OCI-LY7 (cell line): Measurements from ENCODE around the gene SRBD1. TPM values are rescaled to one million over a fixed set of nuclear protein-coding genes. Genes with fewer than 3 reads are reported as not detected.

Experiments
- BruUV-seq: library from RNA; stranded (reverse); fragments of 400-500 nt; replicated peaks from 2 replicates; lab custom pipeline; 2021; lab: Mats Ljungman, UMichigan
- CTCF ChIA-PET: fragments of 300-600 bp; sonication (Branson Sonifier 250); formaldehyde crosslinking; loops from one replicate; lab custom pipeline; 2022; ENCODE audit warnings: antibody characterized with exemption; ENCODE audit not compliant: unreplicated experiment; lab: Charles Lee
- POLR2A ChIA-PET: fragments of 300-600 bp; sonication (Branson Sonifier 250); formaldehyde crosslinking; loops from one replicate; lab custom pipeline; 2022; ENCODE audit warnings: antibody characterized with exemption; lab: Charles Lee
- DNase-seq: peaks from one replicate; pipeline ENCODE4 v3.0.0-alpha.2; 2015; ENCODE audit warnings: low spot score
- H2AFZ ChIP-seq: fragments of 200-600 bp; sonication (generic), shearing (Covaris generic); 2 replicates; pipeline ENCODE4 v1.6.1; 2014; ENCODE audit warnings: mild to moderate bottlenecking, antibody characterized with exemption, low read length, moderate library complexity
- H3K27ac ChIP-seq: fragments of 200-600 bp; sonication (generic); 2 replicates; pipeline ENCODE4 v1.5.1; 2014; ENCODE audit warnings: mixed run types, low read depth, mild to moderate bottlenecking, moderate library complexity, low read length, inconsistent platforms; ENCODE audit not compliant: poor library complexity, severe bottlenecking
- H3K36me3 ChIP-seq: fragments of 200-600 bp; sonication (generic); 2 replicates; pipeline ENCODE4 v1.6.1; 2014; ENCODE audit warnings: mild to moderate bottlenecking, antibody characterized with exemption, low read length, moderate library complexity, mixed read lengths; ENCODE audit not compliant: insufficient read depth
- H3K4me1 ChIP-seq: fragments of 200-600 bp; sonication (generic); 2 replicates; pipeline ENCODE4 v1.5.1; 2014; ENCODE audit warnings: mild to moderate bottlenecking, low read length; ENCODE audit not compliant: insufficient read depth, poor library complexity, severe bottlenecking
- H3K4me2 ChIP-seq: fragments of 200-600 bp; sonication (generic); 2 replicates; pipeline ENCODE4 v1.6.1; 2014; ENCODE audit warnings: mild to moderate bottlenecking, low read length
- H3K4me3 ChIP-seq: fragments of 200-600 bp; sonication (generic); 2 replicates; pipeline ENCODE4 v1.5.1; 2014; ENCODE audit warnings: mild to moderate bottlenecking, low read depth, low read length; ENCODE audit not compliant: poor library complexity, severe bottlenecking
- H3K79me2 ChIP-seq: fragments of 200-600 bp; sonication (generic); 2 replicates; pipeline ENCODE4 v1.6.1; 2016; ENCODE audit warnings: low read depth, mild to moderate bottlenecking, low read length, moderate library complexity, mixed read lengths; ENCODE audit not compliant: insufficient read depth
- H3K9me2 ChIP-seq: fragments of 200-600 bp; sonication (generic); 2 replicates; pipeline ENCODE4 v1.6.1; 2016; ENCODE audit warnings: mild to moderate bottlenecking, low read length, mixed read lengths; ENCODE audit not compliant: insufficient read depth
- H3K9me3 ChIP-seq: fragments of 200-600 bp; sonication (generic); 2 replicates; pipeline ENCODE4 v1.6.1; 2014; ENCODE audit warnings: mild to moderate bottlenecking, mixed run types, low read length, mixed read lengths
- H4K20me1 ChIP-seq: fragments of 200-600 bp; sonication (generic); 2 replicates; pipeline ENCODE4 v1.6.1; 2014; ENCODE audit warnings: mild to moderate bottlenecking, antibody characterized with exemption, low read length, moderate library complexity, mixed read lengths; ENCODE audit not compliant: insufficient read depth
- EZH2phosphoT487 ChIP-seq: fragments of 200-600 bp; sonication (generic); IDR thresholded peaks from 2 replicates; pipeline ENCODE4 v1.6.1; 2018; ENCODE audit warnings: low read depth, borderline replicate concordance, mild to moderate bottlenecking, mixed run types, antibody characterized with exemption, low read length, moderate library complexity, mixed read lengths
- intact Hi-C: fragments of 100-400 bp; cut with micrococcal nuclease; formaldehyde crosslinking; loops from one replicate; pipeline ENCODE4 v1.10.0; 2022; ENCODE audit not compliant: unreplicated experiment
- total RNA-seq, 2 experiments: library from RNA; depleted of rRNA in 1 of 2; stranded (reverse); fragments of >200 nt in 1 of 2; shearing (Covaris generic) in 1 of 2; gene quantifications; 2 replicates each; pipeline ENCODE4 v1.2.3, GENCODE V29; 2014 to 2022
- TF ChIP-seq, protein P1 (sequence below): fragments of 200-600 bp; sonication (generic); conservative IDR thresholded peaks from 2 replicates; pipeline ENCODE4 v1.5.1; 2014; ENCODE audit warnings: mild to moderate bottlenecking, antibody characterized with exemption, low read length, moderate library complexity, mixed read lengths

The SRBD1 gene
- total RNA-seq, 2 experiments from 2014 or later: 13.9 to 16.0 TPM

DNA sequence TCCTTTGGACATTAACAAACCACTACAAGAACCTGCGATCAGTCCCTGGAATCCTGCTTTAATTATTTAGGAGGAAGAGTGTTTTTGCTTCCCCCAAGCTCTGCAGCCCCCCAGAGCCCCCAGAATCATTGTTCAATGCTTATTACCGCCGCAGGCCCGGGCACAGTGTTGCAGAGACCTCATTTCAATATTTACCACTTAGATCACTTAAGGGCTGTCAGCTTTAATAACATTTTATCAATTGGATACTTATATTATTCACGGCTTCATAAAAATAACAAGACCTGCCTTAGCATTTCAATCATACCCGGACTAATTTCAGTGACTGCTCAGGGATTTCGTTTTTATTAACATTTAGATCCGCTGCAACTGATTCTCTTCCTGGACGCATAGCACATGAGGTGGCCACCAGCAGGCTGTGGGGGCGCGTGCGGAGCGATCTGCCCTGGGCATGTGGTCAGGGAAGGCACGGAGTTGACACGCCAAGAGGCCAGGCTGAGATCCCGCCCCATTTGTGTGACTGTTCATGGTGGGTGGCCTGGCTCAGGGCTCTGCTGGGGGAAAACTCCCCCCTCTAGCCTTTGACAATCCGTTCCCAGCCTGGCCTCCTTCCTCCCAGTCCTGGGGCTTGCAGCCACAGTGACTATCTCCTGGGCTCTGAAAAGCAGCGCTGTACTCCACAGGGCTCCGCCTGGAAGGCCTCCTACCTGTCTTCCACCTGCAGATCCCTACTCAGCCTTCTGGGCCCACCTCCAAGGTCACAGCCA is 267.6 kb downstream of the SRBD1 start:
- intact Hi-C loops: no loop called here
- TF ChIP-seq, protein P1, sequence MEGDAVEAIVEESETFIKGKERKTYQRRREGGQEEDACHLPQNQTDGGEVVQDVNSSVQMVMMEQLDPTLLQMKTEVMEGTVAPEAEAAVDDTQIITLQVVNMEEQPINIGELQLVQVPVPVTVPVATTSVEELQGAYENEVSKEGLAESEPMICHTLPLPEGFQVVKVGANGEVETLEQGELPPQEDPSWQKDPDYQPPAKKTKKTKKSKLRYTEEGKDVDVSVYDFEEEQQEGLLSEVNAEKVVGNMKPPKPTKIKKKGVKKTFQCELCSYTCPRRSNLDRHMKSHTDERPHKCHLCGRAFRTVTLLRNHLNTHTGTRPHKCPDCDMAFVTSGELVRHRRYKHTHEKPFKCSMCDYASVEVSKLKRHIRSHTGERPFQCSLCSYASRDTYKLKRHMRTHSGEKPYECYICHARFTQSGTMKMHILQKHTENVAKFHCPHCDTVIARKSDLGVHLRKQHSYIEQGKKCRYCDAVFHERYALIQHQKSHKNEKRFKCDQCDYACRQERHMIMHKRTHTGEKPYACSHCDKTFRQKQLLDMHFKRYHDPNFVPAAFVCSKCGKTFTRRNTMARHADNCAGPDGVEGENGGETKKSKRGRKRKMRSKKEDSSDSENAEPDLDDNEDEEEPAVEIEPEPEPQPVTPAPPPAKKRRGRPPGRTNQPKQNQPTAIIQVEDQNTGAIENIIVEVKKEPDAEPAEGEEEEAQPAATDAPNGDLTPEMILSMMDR: no peak
- no peak for TF ChIP-seq EZH2phosphoT487
- DNase-seq: no peak
- H3K4me2 ChIP-seq: no peak overlapping the region
- no peaks in the 10 kb centered on the region for H3K79me2 ChIP-seq
- no TSS peak for BruUV-seq
- H3K4me1 ChIP-seq: no peaks in the 10 kb centered on the region
- peak overlapping the region; percentile 17; the same call in 1 of the 2 replicates for H2AFZ ChIP-seq
- CTCF ChIA-PET: no interaction called here
- no peaks in the 10 kb centered on the region for H3K9me2 ChIP-seq
- POLR2A ChIA-PET: interaction anchor here (1.0 kb wide), 1 partner anchor 11 kb away, joined by 5 read pairs; no protein-coding TSS in a partner anchor
- H3K27ac ChIP-seq: no peak overlapping the region
- no peak overlapping the region for H3K4me3 ChIP-seq
- H4K20me1 ChIP-seq: no peaks in the 10 kb centered on the region
- 0 out of 2 replicates have a peak, but pooled peaks cover 7% of the 10 kb centered on the region for H3K9me3 ChIP-seq
- H3K36me3 ChIP-seq: no peaks in the 10 kb centered on the region

DNA sequence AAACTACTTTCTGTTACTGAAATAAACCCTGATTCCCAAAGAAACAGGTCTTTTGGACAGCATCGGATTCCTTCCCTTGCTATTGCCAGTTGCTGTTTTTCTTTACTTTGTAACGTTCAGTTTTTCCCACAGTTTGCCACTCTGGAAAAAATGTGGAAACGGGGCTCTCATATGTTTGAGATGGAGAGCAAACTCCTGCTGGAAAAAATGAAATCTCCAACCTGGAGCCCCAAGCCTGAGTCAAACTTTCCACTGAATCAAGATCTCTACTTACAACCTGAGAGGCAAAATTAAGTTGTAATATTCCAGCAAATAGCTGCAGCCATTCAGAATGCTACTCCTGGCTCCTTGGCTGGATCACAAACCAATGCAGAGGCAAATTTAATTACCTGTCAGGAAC is 270.7 kb downstream of the SRBD1 start:
- no TSS peak for BruUV-seq
- POLR2A ChIA-PET: interaction anchor here (1.0 kb wide), 1 partner anchor 13 kb away, joined by 4 read pairs; no protein-coding TSS in a partner anchor
- H3K79me2 ChIP-seq: no peaks in the 10 kb centered on the region
- H3K4me1 ChIP-seq: no peaks in the 10 kb centered on the region
- DNase-seq: no peak
- no peaks in the 10 kb centered on the region for H4K20me1 ChIP-seq
- H3K36me3 ChIP-seq: no peaks in the 10 kb centered on the region
- no peak overlapping the region for H2AFZ ChIP-seq
- no peaks in the 10 kb centered on the region for H3K9me2 ChIP-seq
- intact Hi-C loops: no loop called here
- H3K4me3 ChIP-seq: no peak overlapping the region
- TF ChIP-seq, protein P1: no peak
- no peak for TF ChIP-seq EZH2phosphoT487
- H3K27ac ChIP-seq: no peak overlapping the region
- H3K4me2 ChIP-seq: no peak overlapping the region
- CTCF ChIA-PET: no interaction called here
- H3K9me3 ChIP-seq: no peaks in the 10 kb centered on the region

DNA sequence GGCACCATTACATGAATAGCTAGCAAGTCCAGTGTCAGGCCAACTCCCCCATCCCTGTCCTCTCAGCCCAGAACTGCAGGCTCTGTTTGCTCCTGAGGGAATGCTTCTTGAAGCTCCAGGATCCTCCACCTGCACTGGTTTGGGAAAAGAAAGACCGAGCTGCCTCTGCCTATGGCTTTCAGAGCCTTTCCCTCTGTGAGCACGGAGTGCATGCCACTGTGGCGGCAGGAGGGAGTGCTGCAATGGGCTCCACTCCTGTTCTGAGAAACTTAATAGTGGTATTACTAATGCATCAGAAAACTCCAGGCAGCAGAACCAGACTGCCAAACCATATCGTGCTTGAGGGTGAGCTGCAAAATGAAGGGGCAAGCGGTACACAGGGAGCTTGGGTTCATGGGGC is 271.8 kb downstream of the SRBD1 start:
- Histone ChIP-seq H3K4me3 (no peak overlapping the region), H3K9me3 (no peaks in the 10 kb centered on the region), H4K20me1 (no peaks in the 10 kb centered on the region), H3K36me3 (no peaks in the 10 kb centered on the region), H3K4me1 (no peaks in the 10 kb centered on the region), H3K79me2 (no peaks in the 10 kb centered on the region), H2AFZ (no peak overlapping the region), H3K9me2 (no peaks in the 10 kb centered on the region), H3K4me2 (no peak overlapping the region), H3K27ac (no peak overlapping the region)
- TF ChIP-seq, protein P1: no peak
- no peak for TF ChIP-seq EZH2phosphoT487
- CTCF ChIA-PET: no interaction called here
- no peak for DNase-seq
- no TSS peak for BruUV-seq
- intact Hi-C loops: no loop called here
- POLR2A ChIA-PET: interaction anchor here (0.6 to 1.0 kb wide), 3 partner anchors 9 to 15 kb away, joined by 3 read pairs; no protein-coding TSS in a partner anchor
